H9 (cell line): Measurements from ENCODE around the gene KCNMA1. TPM values are rescaled to one million over a fixed set of nuclear protein-coding genes. Genes with fewer than 3 reads are reported as not detected.

Experiments
- DNase-seq: peaks from one replicate; pipeline ENCODE4 v3.0.0-alpha.2; 2017
- H2AFZ ChIP-seq: one replicate; pipeline ENCODE4 v1.6.1; 2013; ENCODE audit warnings: mild to moderate bottlenecking, low read length, control low read depth, moderate library complexity
- H2AK5ac ChIP-seq: 2 replicates; pipeline ENCODE4 v1.6.1; 2013; ENCODE audit warnings: low read length, control low read depth, mixed read lengths; ENCODE audit not compliant: insufficient read length
- H2BK120ac ChIP-seq: one replicate; pipeline ENCODE4 v1.6.1; 2013; ENCODE audit warnings: low read depth, mild to moderate bottlenecking, low read length, control low read depth, inconsistent platforms; ENCODE audit not compliant: poor library complexity, severe bottlenecking
- H2BK12ac ChIP-seq: 2 replicates; pipeline ENCODE4 v1.6.1; 2013; ENCODE audit warnings: low read length, control low read depth, mixed read lengths, low read depth; ENCODE audit not compliant: insufficient read length
- H2BK15ac ChIP-seq: 2 replicates; pipeline ENCODE4 v1.6.1; 2013; ENCODE audit warnings: low read depth, low read length, control low read depth
- H2BK20ac ChIP-seq: one replicate; pipeline ENCODE4 v1.6.1; 2013; ENCODE audit warnings: low read depth, mild to moderate bottlenecking, low read length, control low read depth, inconsistent platforms; ENCODE audit not compliant: poor library complexity, severe bottlenecking
- H2BK5ac ChIP-seq: 2 replicates; pipeline ENCODE4 v1.6.1; 2013; ENCODE audit warnings: low read length, control low read depth, mixed read lengths; ENCODE audit not compliant: insufficient read length
- H3K14ac ChIP-seq: 2 replicates; pipeline ENCODE4 v1.6.1; 2013; ENCODE audit warnings: low read length, control low read depth; ENCODE audit not compliant: insufficient read depth
- H3K18ac ChIP-seq: 2 replicates; pipeline ENCODE4 v1.6.1; 2013; ENCODE audit warnings: low read depth, mild to moderate bottlenecking, mixed read lengths, low read length, control low read depth; ENCODE audit not compliant: insufficient read length
- H3K23ac ChIP-seq: 2 replicates; pipeline ENCODE4 v1.6.1; 2013; ENCODE audit warnings: low read length, control low read depth, mixed read lengths, low read depth; ENCODE audit not compliant: insufficient read length
- H3K23me2 ChIP-seq: 2 replicates; pipeline ENCODE4 v1.6.1; 2013; ENCODE audit warnings: low read depth, mild to moderate bottlenecking, mixed read lengths, low read length, control low read depth; ENCODE audit not compliant: insufficient read length, poor library complexity, severe bottlenecking
- H3K27ac ChIP-seq: 2 replicates; pipeline ENCODE4 v1.5.1; 2013; ENCODE audit warnings: low read length, control low read depth, mixed read lengths, low read depth; ENCODE audit not compliant: insufficient read length
- H3K27me3 ChIP-seq: 2 replicates; pipeline ENCODE4 v1.6.1; 2013; ENCODE audit warnings: low read length, control low read depth, inconsistent platforms; ENCODE audit not compliant: insufficient read depth
- H3K4ac ChIP-seq: 2 replicates; pipeline ENCODE4 v1.6.1; 2013; ENCODE audit warnings: low read depth, mild to moderate bottlenecking, control low read depth, inconsistent platforms, low read length, moderate library complexity
- H3K4me1 ChIP-seq: 2 replicates; pipeline ENCODE4 v1.6.1; 2013; ENCODE audit warnings: low read length, control low read depth, inconsistent platforms; ENCODE audit not compliant: insufficient read depth
- H3K4me2 ChIP-seq: 2 replicates; pipeline ENCODE4 v1.6.1; 2013; ENCODE audit warnings: low read length, control low read depth, mixed read lengths; ENCODE audit not compliant: insufficient read length, insufficient read depth
- H3K56ac ChIP-seq: 2 replicates; pipeline ENCODE4 v1.6.1; 2013; ENCODE audit warnings: low read depth, mild to moderate bottlenecking, mixed read lengths, low read length, control low read depth; ENCODE audit not compliant: insufficient read length
- H3K79me1 ChIP-seq: 2 replicates; pipeline ENCODE4 v1.6.1; 2013; ENCODE audit warnings: low read depth, mild to moderate bottlenecking, moderate library complexity, low read length, control low read depth, inconsistent platforms; ENCODE audit not compliant: insufficient read depth, poor library complexity, severe bottlenecking
- H3K79me2 ChIP-seq: 2 replicates; pipeline ENCODE4 v1.6.1; 2013; ENCODE audit warnings: low read length, control low read depth, inconsistent platforms; ENCODE audit not compliant: insufficient read depth
- H3K9ac ChIP-seq: 2 replicates; pipeline ENCODE4 v1.6.1; 2013; ENCODE audit warnings: low read length, control low read depth, mixed read lengths; ENCODE audit not compliant: insufficient read length; ENCODE audit errors: extremely low read depth
- H3K9me3 ChIP-seq: one replicate; pipeline ENCODE4 v1.6.1; 2013; ENCODE audit warnings: low read depth, low read length, inconsistent platforms; ENCODE audit not compliant: control insufficient read depth
- H3T11ph ChIP-seq: one replicate; pipeline ENCODE4 v1.6.1; 2013; ENCODE audit warnings: mild to moderate bottlenecking, low read length, control low read depth, inconsistent platforms
- H4K20me1 ChIP-seq: one replicate; pipeline ENCODE4 v1.6.1; 2013; ENCODE audit not compliant: control insufficient read depth, insufficient read length, insufficient read depth
- H4K5ac ChIP-seq: 2 replicates; pipeline ENCODE4 v1.6.1; 2013; ENCODE audit warnings: low read depth, mild to moderate bottlenecking, mixed read lengths, low read length, control low read depth; ENCODE audit not compliant: insufficient read length
- H4K8ac ChIP-seq: replicated peaks from 2 replicates; pipeline ENCODE4 v1.6.1; 2013; ENCODE audit warnings: low read length, control low read depth, mixed read lengths, low read depth; ENCODE audit not compliant: insufficient read length
- H4K91ac ChIP-seq: 2 replicates; pipeline ENCODE4 v1.6.1; 2013; ENCODE audit warnings: low read depth, mild to moderate bottlenecking, moderate library complexity, mixed read lengths, low read length, control low read depth; ENCODE audit not compliant: insufficient read length
- H3K27ac Mint-ChIP-seq, 3 experiments: 2 replicates in 2 of 3; 3 replicates in 1 of 3; pipeline ENCODE4 v1.8.0; 2020 to 2021; ENCODE audit warnings: mixed read lengths in 3 of 3, mild to moderate bottlenecking in 1 of 3, moderate library complexity in 1 of 3
- H3K27me3 Mint-ChIP-seq: 2 replicates; pipeline ENCODE4 v1.8.0; 2021; ENCODE audit warnings: low read depth, mild to moderate bottlenecking, moderate library complexity, mixed read lengths
- H3K36me3 Mint-ChIP-seq, 3 experiments: 2 replicates in 2 of 3; 3 replicates in 1 of 3; pipeline ENCODE4 v1.8.0; 2020 to 2021; ENCODE audit warnings: low read depth in 3 of 3, mixed read lengths in 3 of 3; ENCODE audit not compliant: insufficient read depth in 1 of 3
- H3K4me1 Mint-ChIP-seq, 2 experiments: 2 replicates each; pipeline ENCODE4 v1.8.0; 2020; ENCODE audit warnings: mixed read lengths in 2 of 2
- H3K4me3 Mint-ChIP-seq, 2 experiments: 2 replicates in 1 of 2; 3 replicates in 1 of 2; pipeline ENCODE4 v1.8.0; 2020 to 2021; ENCODE audit warnings: mild to moderate bottlenecking in 2 of 2, mixed read lengths in 2 of 2, moderate library complexity in 1 of 2
- H3K9me3 Mint-ChIP-seq, 2 experiments: 2 replicates in 1 of 2; 3 replicates in 1 of 2; pipeline ENCODE4 v1.8.0; 2020; ENCODE audit warnings: mild to moderate bottlenecking in 2 of 2, mixed read lengths in 2 of 2, moderate library complexity in 1 of 2
- CTCF ChIP-seq: fragments of 200-600 bp; sonication (generic); conservative IDR thresholded peaks from 3 replicates; pipeline ENCODE4 v1.8.0; 2021; ENCODE audit warnings: antibody characterized with exemption, mild to moderate bottlenecking
- WGBS: extraction: QIAGEN DNeasy Blood & Tissue Kit; methylation state at CpG from one replicate; pipeline ENCODE4 v1.1.7; 2013; ENCODE audit warnings: missing lambda C conversion rate, low lambda C conversion rate, mixed read lengths; ENCODE audit not compliant: insufficient read length; ENCODE audit errors: extremely low coverage; 5-methylcytosine and 5-hydroxymethylcytosine counted together
- total RNA-seq: library from RNA; stranded (reverse); gene quantifications from 2 replicates; pipeline ENCODE4 v1.2.1, GENCODE V29; 2021

Gene KCNMA1
- total RNA-seq, 1 experiment from 2014 or later: 2.0 TPM

- Histone ChIP-seq H4K8ac (no peak overlapping the region), H3K79me1 (no peaks in the 10 kb centered on the region), H3K27ac (no peak overlapping the region), H4K20me1 (no peaks in the 10 kb centered on the region), H3K79me2 (no peaks in the 10 kb centered on the region), H3K14ac (no peak overlapping the region), H2BK15ac (no peak overlapping the region), H2BK5ac (no peak overlapping the region), H3K56ac (no peak overlapping the region), H4K5ac (no peak overlapping the region), H2AK5ac (no peak overlapping the region), H2AFZ (no peak overlapping the region), H3K4me1 (no peaks in the 10 kb centered on the region), H4K91ac (no peak overlapping the region), H2BK12ac (no peak overlapping the region), H3K23ac (no peak overlapping the region), H3K23me2 (no peaks in the 10 kb centered on the region), H3K9ac (no peak overlapping the region), H3K4ac (no peak overlapping the region), H3T11ph (no peak overlapping the region), H3K9me3 (no peaks in the 10 kb centered on the region), H3K18ac (no peak overlapping the region), H3K4me2 (no peak overlapping the region), H3K27me3 (no peaks in the 10 kb centered on the region), H2BK120ac (no peak overlapping the region), H2BK20ac (no peak overlapping the region)
- WGBS: no CpG with 5 or more reads among the region's 6 CpGs
- Mint-ChIP-seq H3K4me3 (no peak overlapping the region), H3K4me1 (0 out of 4 replicates have a peak, but pooled peaks cover 0 to 2% of the 10 kb centered on the region in 2 experiments), H3K27me3 (peaks cover 5% of the 10 kb centered on the region; the same call in 1 of the 2 replicates), H3K9me3 (no peaks in the 10 kb centered on the region), H3K27ac (no peak overlapping the region), H3K36me3 (no peaks in the 10 kb centered on the region)
- no peak for TF ChIP-seq CTCF
- DNase-seq: no peak
These were observed 22.6 kb downstream of the KCNMA1 start for GRCh38 chr10:77614778-77615625.
